Neural cell (in vitro differentiated cells): ENCODE results near the gene MARCHF7. TPM values are rescaled to one million over a fixed set of nuclear protein-coding genes. Genes with fewer than 3 reads are reported as not detected.

Experiments used
- H2AFZ ChIP-seq: fragments of 200-600, 300-800 bp; sonication (generic), shearing (Covaris generic); 2 replicates; pipeline ENCODE4 v1.6.0; 2014; ENCODE audit warnings: low read depth, mild to moderate bottlenecking, antibody characterized with exemption, low read length, moderate library complexity
- H3F3A ChIP-seq: fragments of 200-600 bp; shearing (Covaris generic); 2 replicates; pipeline ENCODE4 v1.6.1; 2016; ENCODE audit warnings: mild to moderate bottlenecking, moderate library complexity, mixed read lengths, antibody characterized with exemption, low read length; ENCODE audit not compliant: insufficient read depth, poor library complexity, severe bottlenecking
- H3K27ac ChIP-seq: fragments of 200-600, 300-800 bp; sonication (generic), shearing (Covaris generic); 2 replicates; pipeline ENCODE4 v1.5.1; 2014; ENCODE audit warnings: mild to moderate bottlenecking, low read length, moderate library complexity
- H3K27me3 ChIP-seq: fragments of 300-800, 200-600 bp; sonication (generic), shearing (Covaris generic); 2 replicates; pipeline ENCODE4 v1.6.0; 2014; ENCODE audit warnings: mild to moderate bottlenecking, low read depth, low read length, moderate library complexity; ENCODE audit not compliant: insufficient read depth
- H3K36me3 ChIP-seq: fragments of 300-800, 200-600 bp; sonication (generic), shearing (Covaris generic); 2 replicates; pipeline ENCODE4 v1.5.1; 2014; ENCODE audit warnings: mild to moderate bottlenecking, antibody characterized with exemption, low read length, moderate library complexity; ENCODE audit not compliant: insufficient read depth
- H3K4me2 ChIP-seq: fragments of 300-800, 200-600 bp; sonication (generic), shearing (Covaris generic); 2 replicates; pipeline ENCODE4 v1.6.0; 2014; ENCODE audit warnings: mild to moderate bottlenecking, low read length
- H3K4me3 ChIP-seq: fragments of 300-800, 200-600 bp; sonication (generic), shearing (Covaris generic); 2 replicates; pipeline ENCODE4 v1.5.1; 2014; ENCODE audit warnings: mild to moderate bottlenecking, low read length, moderate library complexity
- H3K79me2 ChIP-seq: fragments of 200-600 bp; shearing (Covaris generic); replicated peaks from 2 replicates; pipeline ENCODE4 v1.6.0; 2014; ENCODE audit warnings: mild to moderate bottlenecking, low read length, moderate library complexity; ENCODE audit not compliant: insufficient read depth
- H3K9ac ChIP-seq: fragments of 300-800, 200-600 bp; sonication (generic), shearing (Covaris generic); 2 replicates; pipeline ENCODE4 v1.6.1; 2016; ENCODE audit warnings: mild to moderate bottlenecking, low read length, mixed read lengths
- H3K9me2 ChIP-seq: fragments of 200-600 bp; shearing (Covaris generic); 2 replicates; pipeline ENCODE4 v1.6.1; 2016; ENCODE audit warnings: mild to moderate bottlenecking, low read length, mixed read lengths; ENCODE audit not compliant: insufficient read depth
- H3K9me3 ChIP-seq: fragments of 200-600, 300-800 bp; sonication (generic), shearing (Covaris generic); 2 replicates; pipeline ENCODE4 v1.6.1; 2016; ENCODE audit warnings: mild to moderate bottlenecking, mixed run types, low read length, moderate library complexity, mixed read lengths
- H4K20me1 ChIP-seq: fragments of 200-600 bp; shearing (Covaris generic); 2 replicates; pipeline ENCODE4 v1.6.1; 2016; ENCODE audit warnings: mild to moderate bottlenecking, mixed run types; ENCODE audit not compliant: insufficient read depth
- CTCF ChIP-seq: fragments of 450-650 bp; IDR thresholded peaks from 2 replicates; pipeline ENCODE4 v1.5.1; 2014; ENCODE audit warnings: antibody characterized with exemption, mild to moderate bottlenecking, moderate library complexity; ENCODE audit not compliant: poor library complexity, severe bottlenecking
- EP300 ChIP-seq: fragments of 450-650 bp; conservative IDR thresholded peaks from 2 replicates; pipeline ENCODE4 v1.6.1; 2014; ENCODE audit warnings: antibody characterized with exemption, mild to moderate bottlenecking, moderate library complexity; ENCODE audit not compliant: poor library complexity, severe bottlenecking
- EZH2 ChIP-seq: fragments of 200-600, 300-800 bp; shearing (Covaris generic), sonication (generic); IDR thresholded peaks from 2 replicates; pipeline ENCODE4 v1.6.1; 2014; ENCODE audit warnings: antibody characterized with exemption, low read length, borderline replicate concordance, mild to moderate bottlenecking; ENCODE audit not compliant: insufficient read depth, poor library complexity, severe bottlenecking
- MXI1 ChIP-seq: fragments of 450-650 bp; conservative IDR thresholded peaks from 2 replicates; pipeline ENCODE4 v1.6.1; 2014; ENCODE audit warnings: antibody characterized with exemption, mild to moderate bottlenecking; ENCODE audit not compliant: poor library complexity, severe bottlenecking
- RAD21 ChIP-seq: fragments of 450-650 bp; conservative IDR thresholded peaks from 2 replicates; pipeline ENCODE4 v1.6.1; 2014; ENCODE audit warnings: antibody characterized with exemption, mild to moderate bottlenecking, moderate library complexity
- REST ChIP-seq: IDR thresholded peaks from 2 replicates; pipeline ENCODE4 v1.6.1; 2012; ENCODE audit warnings: borderline replicate concordance
- SMC3 ChIP-seq: fragments of 450-650 bp; conservative IDR thresholded peaks from 2 replicates; pipeline ENCODE4 v1.6.1; 2014; ENCODE audit warnings: antibody characterized with exemption, mild to moderate bottlenecking, moderate library complexity; ENCODE audit not compliant: poor library complexity
- TAF1 ChIP-seq: IDR thresholded peaks from 2 replicates; pipeline ENCODE4 v1.6.1; 2012; ENCODE audit warnings: low read depth
- polyA plus RNA-seq: library from polyadenylated mRNA; depleted of rRNA; stranded (reverse); fragments of >200 nt; gene quantifications from 2 replicates; pipeline ENCODE4 v1.2.3, GENCODE V29; 2014

MARCHF7 gene
- polyA plus RNA-seq, 1 donor from 2014 or later = 193 TPM

GRCh38 chr2:159750873-159751272, 38.6 kb downstream of the MARCHF7 start:
- no peak for TF ChIP-seq REST
- TF ChIP-seq SMC3 = no peak
- no peak for TF ChIP-seq EP300
- no peak for TF ChIP-seq EZH2
- no peak for TF ChIP-seq TAF1
- no peak for TF ChIP-seq RAD21
- no peak for TF ChIP-seq MXI1
- H3F3A ChIP-seq = no peaks in the 10 kb centered on the region
- H4K20me1 ChIP-seq = no peaks in the 10 kb centered on the region
- H3K9ac ChIP-seq = no peak overlapping the region
- peaks cover 4% of the 10 kb centered on the region for H3K9me3 ChIP-seq
- no peak overlapping the region for H3K4me3 ChIP-seq
- no peaks in the 10 kb centered on the region for H3K27me3 ChIP-seq
- H3K4me2 ChIP-seq = no peak overlapping the region
- H3K36me3 ChIP-seq = peaks cover 22% of the 10 kb centered on the region
- H3K9me2 ChIP-seq = no peaks in the 10 kb centered on the region
- peaks cover 17% of the 10 kb centered on the region for H3K79me2 ChIP-seq
- H2AFZ ChIP-seq = no peak overlapping the region
- no peak overlapping the region for H3K27ac ChIP-seq

- Histone ChIP-seq H3K4me2 (no peak overlapping the region), H3K9me2 (no peaks in the 10 kb centered on the region), H3K36me3 (peaks cover 9% of the 10 kb centered on the region), H3K27me3 (no peaks in the 10 kb centered on the region), H4K20me1 (no peaks in the 10 kb centered on the region), H3K4me3 (no peak overlapping the region), H3K27ac (no peak overlapping the region), H3K9ac (no peak overlapping the region), H3K9me3 (no peaks in the 10 kb centered on the region), H3F3A (no peaks in the 10 kb centered on the region), H2AFZ (no peak overlapping the region), H3K79me2 (peaks cover 21% of the 10 kb centered on the region)
- TF ChIP-seq EZH2 = no peak
These were observed 41.5 kb downstream of the MARCHF7 start for GRCh38 chr2:159753797-159754196.

DNA sequence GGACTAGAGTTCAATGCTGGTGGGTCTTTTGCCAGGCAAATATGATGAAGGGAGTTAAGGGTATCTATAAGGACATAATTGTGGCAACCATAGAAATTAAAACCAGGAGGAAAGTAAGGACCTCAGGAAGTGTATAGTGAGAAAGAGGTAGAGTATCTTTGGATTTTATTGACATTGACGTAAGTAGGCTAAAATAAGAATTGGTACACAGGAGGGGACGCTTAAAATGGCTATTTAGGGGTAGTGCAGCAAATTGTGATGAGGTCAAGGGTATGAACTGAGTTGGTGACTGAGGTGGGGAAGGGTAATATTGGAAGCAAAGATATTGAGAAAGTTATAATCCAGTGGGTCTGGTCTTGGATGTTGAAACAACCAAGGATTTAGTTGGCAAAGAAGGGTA, 42.7 kb downstream of the MARCHF7 start:
- no peak overlapping the region for H3K4me2 ChIP-seq
- peaks cover 20% of the 10 kb centered on the region for H3K79me2 ChIP-seq
- no peaks in the 10 kb centered on the region for H3K9me2 ChIP-seq
- H3K9ac ChIP-seq = no peak overlapping the region
- H3K4me3 ChIP-seq = no peak overlapping the region
- no peaks in the 10 kb centered on the region for H3K9me3 ChIP-seq
- H3K36me3 ChIP-seq = peaks cover 5% of the 10 kb centered on the region
- H3K27me3 ChIP-seq = no peaks in the 10 kb centered on the region
- no peak overlapping the region for H2AFZ ChIP-seq
- no peak for TF ChIP-seq EZH2
- no peak for TF ChIP-seq CTCF
- no peak for TF ChIP-seq RAD21
- TF ChIP-seq MXI1 = no peak
- no peaks in the 10 kb centered on the region for H4K20me1 ChIP-seq
- H3K27ac ChIP-seq = no peak overlapping the region
- no peaks in the 10 kb centered on the region for H3F3A ChIP-seq
